ENCODE data around the gene CCDC138.
"Not testable (repeated sequence)": the region's sequence is repeated elsewhere in the genome, so short reads cannot be mapped to it uniquely, and the experiment has no call there.

GRCh38 chr2:108766671-108767070 lies 19.9 kb upstream of the CCDC138 start:
- TF ChIP-seq PATZ1 (CRISPR knock-in tag; IDR thresholded peaks at IDR 0.05; ENCODE audit: borderline replicate concordance); RARB (CRISPR knock-in tag; IDR thresholded peaks at IDR 0.05); ZFP30 (CRISPR knock-in tag; IDR thresholded peaks at IDR 0.05); ZNF70 (CRISPR knock-in tag; IDR thresholded peaks at IDR 0.05); TCF4 (CRISPR knock-in tag; IDR thresholded peaks at IDR 0.05; ENCODE audit: borderline replicate concordance); ZNF8 (CRISPR knock-in tag; IDR thresholded peaks at IDR 0.05); CREB5 (CRISPR knock-in tag; IDR thresholded peaks at IDR 0.05; ENCODE audit: low read depth); BACH2 (CRISPR knock-in tag; IDR thresholded peaks at IDR 0.05; ENCODE audit: borderline replicate concordance); ESRRG (CRISPR knock-in tag; IDR thresholded peaks at IDR 0.05): not testable (repeated sequence)

Measured in SK-N-SH treated with all-trans-retinoic acid at 6 μM for 48 hours (cell line).